Transverse colon (tissue), 4 donors: ENCODE results near the gene CFI. TPM values are rescaled to one million over a fixed set of nuclear protein-coding genes. Genes with fewer than 3 reads are reported as not detected.
A peak's percentile ranks its signal among the peaks of the same experiment; 100 is the strongest.

Experiments used
- DNase-seq: peaks from one replicate; pipeline ENCODE4 v3.0.0-alpha.2; 2019
- H3K27ac ChIP-seq, 4 donors: fragments of 200-600 bp; sonication (generic); 2 replicates each; pipeline ENCODE4 v1.5.1; 2016 to 2018; ENCODE audit warnings: inconsistent platforms in 4 of 4
- H3K27me3 ChIP-seq: fragments of 200-600 bp; sonication (generic); 2 replicates; pipeline ENCODE4 v1.5.1; 2017; ENCODE audit warnings: inconsistent platforms
- H3K36me3 ChIP-seq, 4 donors: fragments of 200-600 bp; sonication (generic); 2 replicates each; pipeline ENCODE4 v1.5.1; 2017 to 2019; ENCODE audit warnings: inconsistent platforms in 4 of 4
- H3K4me1 ChIP-seq, 4 donors: fragments of 200-600 bp; sonication (generic); 2 replicates each; pipeline ENCODE4 v1.5.1; 2017 to 2020; ENCODE audit warnings: inconsistent platforms in 4 of 4
- H3K4me3 ChIP-seq, 4 donors: fragments of 200-600 bp; sonication (generic); 1 replicate in 1 of 4; 2 replicates in 3 of 4; pipeline versions ENCODE4 v1.5.1 to v1.6.1; 2017 to 2019; ENCODE audit warnings: inconsistent platforms in 4 of 4
- H3K9me3 ChIP-seq, 2 donors: fragments of 200-600 bp; sonication (generic); 2 replicates each; pipeline ENCODE4 v1.5.1; 2017 to 2019; ENCODE audit warnings: inconsistent platforms in 2 of 2
- CTCF ChIP-seq, 5 experiments: fragments of 200-600 bp in 3 of 5; fragments of 450-650 bp in 2 of 5; sonication (generic) in 3 of 5; IDR thresholded peaks; 1 replicate in 2 of 5; 2 replicates in 3 of 5; pipeline ENCODE4 v1.5.1; 2016 to 2017; ENCODE audit warnings: antibody characterized with exemption in 5 of 5, inconsistent platforms in 3 of 5, mild to moderate bottlenecking in 2 of 5, moderate library complexity in 1 of 5
- EP300 ChIP-seq: sonication (generic); formaldehyde crosslinking; IDR thresholded peaks from one replicate; pipeline ENCODE4 v1.6.1; 2017; ENCODE audit warnings: antibody characterized with exemption, low read depth
- POLR2A ChIP-seq: fragments of 450-650 bp; IDR thresholded peaks from one replicate; pipeline ENCODE4 v1.6.1; 2016; ENCODE audit warnings: antibody characterized with exemption, mild to moderate bottlenecking, moderate library complexity
- POLR2AphosphoS5 ChIP-seq, 3 donors: sonication (generic); formaldehyde crosslinking; IDR thresholded peaks; one replicate each; pipeline ENCODE4 v1.6.1; 2016; ENCODE audit warnings: antibody characterized with exemption in 3 of 3
- WGBS, 2 donors: methylation state at CpG; one replicate each; pipeline ENCODE4 v1.1.5; 2018; ENCODE audit warnings: low coverage in 1 of 2; 5-methylcytosine and 5-hydroxymethylcytosine counted together
- in situ Hi-C, 4 donors: fragments of 200-750 bp; cut with MboI; loops; one replicate each; pipeline versions ENCODE4 v1.15.0 to v1.15.1; 2017; ENCODE audit warnings: low sequenced_read_pairs in 3 of 4, low pct_ligation_motif_present in 1 of 4, low pct_unique_long_range_greater_than_20kb in 1 of 4
- intact Hi-C: fragments of 100-400 bp; cut with DNase I; formaldehyde crosslinking; loops from one replicate; pipeline ENCODE4 v1.15.1; 2023; ENCODE audit warnings: low total_unique reads
- total RNA-seq, 4 donors: library from RNA; depleted of rRNA; stranded (reverse); fragments of >200 nt; gene quantifications; one replicate each; pipeline ENCODE4 v1.1.0, GENCODE V29; 2016

CFI gene
- total RNA-seq, 4 donors from 2014 or later = 1.9 to 5.6 (median 4.1) TPM; not detected in 1

- Histone ChIP-seq H3K27ac (peak overlapping the region in 1 of 4 donors; percentile 37), H3K9me3 (no peaks in the 10 kb centered on the region), H3K36me3 (no peaks in the 10 kb centered on the region), H3K4me1 (peaks cover 0 to 5% (median 0%) of the 10 kb centered on the region in 4 donors), H3K27me3 (no peaks in the 10 kb centered on the region), H3K4me3 (no peak overlapping the region)
- DNase-seq = peak; percentile 8
- in situ Hi-C loops = no loop called here
- intact Hi-C loops = no loop called here
- WGBS, 2 donors = 34 to 42% methylated on average over 5 to 6 of the region's 6 CpGs
- TF ChIP-seq POLR2A (no peak), CTCF (IDR thresholded peaks at IDR 0.05) (no peak), POLR2AphosphoS5 (IDR thresholded peaks at IDR 0.05) (no peak), EP300 (no peak)
Observed at GRCh38 chr4:109846395-109847098, 44.7 kb upstream of the CFI start.

GRCh38 chr4:109836985-109837384, 35.2 kb upstream of the CFI start:
- H3K27ac ChIP-seq = no peak overlapping the region
- no peak for DNase-seq
- 75 to 82% methylated on average over 3 of the region's 3 CpGs for WGBS, 2 donors
- intact Hi-C loops = no loop called here
- no peaks in the 10 kb centered on the region for H3K4me1 ChIP-seq
- no peak overlapping the region for H3K4me3 ChIP-seq
- in situ Hi-C loops = no loop called here
- no peaks in the 10 kb centered on the region for H3K9me3 ChIP-seq
- no peak for TF ChIP-seq CTCF (IDR thresholded peaks at IDR 0.05)
- no peak for TF ChIP-seq POLR2A
- no peak for TF ChIP-seq EP300
- no peak for TF ChIP-seq POLR2AphosphoS5 (IDR thresholded peaks at IDR 0.05)
- no peaks in the 10 kb centered on the region for H3K27me3 ChIP-seq
- no peaks in the 10 kb centered on the region for H3K36me3 ChIP-seq

- no peaks in the 10 kb centered on the region for H3K9me3 ChIP-seq
- intact Hi-C loops (no loop called here), in situ Hi-C loops (no loop called here)
- no peak for DNase-seq
- no peak overlapping the region for H3K4me3 ChIP-seq
- H3K4me1 ChIP-seq = no peaks in the 10 kb centered on the region
- TF ChIP-seq POLR2AphosphoS5 (IDR thresholded peaks at IDR 0.05) (no peak), CTCF (IDR thresholded peaks at IDR 0.05) (no peak), EP300 (no peak)
- H3K36me3 ChIP-seq = no peaks in the 10 kb centered on the region
- no peaks in the 10 kb centered on the region for H3K27me3 ChIP-seq
- 92 to 93% methylated on average over 4 of the region's 4 CpGs for WGBS, 2 donors
- H3K27ac ChIP-seq = no peak overlapping the region
Observed at GRCh38 chr4:109833756-109834155, 32.0 kb upstream of the CFI start.

GRCh38 chr4:109827672-109828071, 25.9 kb upstream of the CFI start, which contains the start of gene RRH:
Gene RRH (plus strand): TSS chr4:109827972. CDS start chr4:109828028, 56 bp downstream.
- TF ChIP-seq POLR2AphosphoS5 (IDR thresholded peaks at IDR 0.05) = no peak
- no peak for TF ChIP-seq EP300
- no peak for TF ChIP-seq POLR2A
- TF ChIP-seq CTCF (IDR thresholded peaks at IDR 0.05) = no peak
- intact Hi-C loops (no loop called here), in situ Hi-C loops (no loop called here)
- no peak for DNase-seq
- Histone ChIP-seq H3K9me3 (no peaks in the 10 kb centered on the region), H3K27me3 (no peaks in the 10 kb centered on the region), H3K27ac (no peak within 1 kb of the TSS), H3K4me1 (no peaks in the 10 kb centered on the region), H3K36me3 (peaks cover 0 to 37% (median 15%) of the 10 kb centered on the region in 4 donors), H3K4me3 (no peak within 1 kb of the TSS)
- 92 to 96% methylated on average over 2 of the region's 2 CpGs for WGBS, 2 donors
